ENCODE data around the gene HILPDA. TPM values are rescaled to one million over a fixed set of nuclear protein-coding genes. Genes with fewer than 3 reads are reported as not detected.

Gene HILPDA
- total and polyA plus RNA-seq, 9 of the 15 experiments (the other 6 are each of a cell fraction or from before 2014, with no cell fraction given) = 8.3 to 71.8 (median 23.5) TPM

GRCh38 chr7:128476402-128477335 lies 21.0 kb downstream of the HILPDA start, which contains the start of gene METTL2B (continued):
- TF ChIP-seq, protein P1, sequence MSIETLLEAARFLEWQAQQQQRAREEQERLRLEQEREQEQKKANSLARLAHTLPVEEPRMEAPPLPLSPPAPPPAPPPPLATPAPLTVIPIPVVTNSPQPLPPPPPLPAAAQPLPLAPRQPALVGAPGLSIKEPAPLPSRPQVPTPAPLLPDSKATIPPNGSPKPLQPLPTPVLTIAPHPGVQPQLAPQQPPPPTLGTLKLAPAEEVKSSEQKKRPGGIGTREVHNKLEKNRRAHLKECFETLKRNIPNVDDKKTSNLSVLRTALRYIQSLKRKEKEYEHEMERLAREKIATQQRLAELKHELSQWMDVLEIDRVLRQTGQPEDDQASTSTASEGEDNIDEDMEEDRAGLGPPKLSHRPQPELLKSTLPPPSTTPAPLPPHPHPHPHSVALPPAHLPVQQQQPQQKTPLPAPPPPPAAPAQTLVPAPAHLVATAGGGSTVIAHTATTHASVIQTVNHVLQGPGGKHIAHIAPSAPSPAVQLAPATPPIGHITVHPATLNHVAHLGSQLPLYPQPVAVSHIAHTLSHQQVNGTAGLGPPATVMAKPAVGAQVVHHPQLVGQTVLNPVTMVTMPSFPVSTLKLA (conservative IDR thresholded peaks at IDR 0.05) = peak; percentile 76 to 91
- TF ChIP-seq TFAP4 (CRISPR knock-in tag; IDR thresholded peaks at IDR 0.05; ENCODE audit: borderline replicate concordance) (peak; percentile 91), RCOR1 (IDR thresholded peaks at IDR 0.05; ENCODE audit: borderline replicate concordance in 1 of 2, low read depth in 2 of 2, low read length in 2 of 2) (peak in 1 of 2 experiments; percentile 47; a peak in 1 of 4 replicates), CCNT2 (IDR thresholded peaks at IDR 0.05; ENCODE audit: borderline replicate concordance, extremely low read depth, insufficient read length, low read depth, low read length) (peak; percentile 51), TAF1 (IDR thresholded peaks at IDR 0.05; ENCODE audit: control insufficient read depth, extremely low read depth, insufficient read depth, low read length, severe bottlenecking) (peak; percentile 92), RUNX1 (IDR thresholded peaks at IDR 0.05; ENCODE audit: low read depth) (0 out of 2 replicates have a peak, but pooled peaks have one; percentile 19), BRD9 (IDR thresholded peaks at IDR 0.05; ENCODE audit: low read depth, partially characterized antibody) (peak; percentile 64), ZNF589 (CRISPR knock-in tag; IDR thresholded peaks at IDR 0.05; ENCODE audit: low read depth) (peak; percentile 72; the same call in 1 of the 2 replicates), CTCF (IDR thresholded peaks at IDR 0.05 in 2 of 3, conservative IDR thresholded peaks at IDR 0.05 in 1 of 3; ENCODE audit: insufficient read depth in 2 of 3, low read depth in 1 of 3, low read length in 3 of 3) (peak; percentile 70 to 76 (median 74)), DMBX1 (CRISPR knock-in tag; IDR thresholded peaks at IDR 0.05; ENCODE audit: borderline replicate concordance) (peak; percentile 90), TAF7 (tag; IDR thresholded peaks at IDR 0.05) (peak; percentile 62), ELF1 (tag; IDR thresholded peaks at IDR 0.05) (peak; percentile 66)
- TF ChIP-seq, protein P2, sequence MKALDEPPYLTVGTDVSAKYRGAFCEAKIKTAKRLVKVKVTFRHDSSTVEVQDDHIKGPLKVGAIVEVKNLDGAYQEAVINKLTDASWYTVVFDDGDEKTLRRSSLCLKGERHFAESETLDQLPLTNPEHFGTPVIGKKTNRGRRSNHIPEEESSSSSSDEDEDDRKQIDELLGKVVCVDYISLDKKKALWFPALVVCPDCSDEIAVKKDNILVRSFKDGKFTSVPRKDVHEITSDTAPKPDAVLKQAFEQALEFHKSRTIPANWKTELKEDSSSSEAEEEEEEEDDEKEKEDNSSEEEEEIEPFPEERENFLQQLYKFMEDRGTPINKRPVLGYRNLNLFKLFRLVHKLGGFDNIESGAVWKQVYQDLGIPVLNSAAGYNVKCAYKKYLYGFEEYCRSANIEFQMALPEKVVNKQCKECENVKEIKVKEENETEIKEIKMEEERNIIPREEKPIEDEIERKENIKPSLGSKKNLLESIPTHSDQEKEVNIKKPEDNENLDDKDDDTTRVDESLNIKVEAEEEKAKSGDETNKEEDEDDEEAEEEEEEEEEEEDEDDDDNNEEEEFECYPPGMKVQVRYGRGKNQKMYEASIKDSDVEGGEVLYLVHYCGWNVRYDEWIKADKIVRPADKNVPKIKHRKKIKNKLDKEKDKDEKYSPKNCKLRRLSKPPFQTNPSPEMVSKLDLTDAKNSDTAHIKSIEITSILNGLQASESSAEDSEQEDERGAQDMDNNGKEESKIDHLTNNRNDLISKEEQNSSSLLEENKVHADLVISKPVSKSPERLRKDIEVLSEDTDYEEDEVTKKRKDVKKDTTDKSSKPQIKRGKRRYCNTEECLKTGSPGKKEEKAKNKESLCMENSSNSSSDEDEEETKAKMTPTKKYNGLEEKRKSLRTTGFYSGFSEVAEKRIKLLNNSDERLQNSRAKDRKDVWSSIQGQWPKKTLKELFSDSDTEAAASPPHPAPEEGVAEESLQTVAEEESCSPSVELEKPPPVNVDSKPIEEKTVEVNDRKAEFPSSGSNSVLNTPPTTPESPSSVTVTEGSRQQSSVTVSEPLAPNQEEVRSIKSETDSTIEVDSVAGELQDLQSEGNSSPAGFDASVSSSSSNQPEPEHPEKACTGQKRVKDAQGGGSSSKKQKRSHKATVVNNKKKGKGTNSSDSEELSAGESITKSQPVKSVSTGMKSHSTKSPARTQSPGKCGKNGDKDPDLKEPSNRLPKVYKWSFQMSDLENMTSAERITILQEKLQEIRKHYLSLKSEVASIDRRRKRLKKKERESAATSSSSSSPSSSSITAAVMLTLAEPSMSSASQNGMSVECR (CRISPR knock-in tag; IDR thresholded peaks at IDR 0.05) = peak; percentile 56; the same call in 1 of the 2 replicates

All from K562 (cell line).